Amygdala (tissue), 56 donors: ENCODE data around the gene ADAM8.
A peak's percentile ranks its signal among the peaks of the same experiment; 100 is the strongest.

ENCODE experiments used
- DNase-seq, 56 donors: peaks; one replicate each; lab custom pipeline; 2025; lab: John Stamatoyannopoulos, UW

ADAM8 gene

DNA sequence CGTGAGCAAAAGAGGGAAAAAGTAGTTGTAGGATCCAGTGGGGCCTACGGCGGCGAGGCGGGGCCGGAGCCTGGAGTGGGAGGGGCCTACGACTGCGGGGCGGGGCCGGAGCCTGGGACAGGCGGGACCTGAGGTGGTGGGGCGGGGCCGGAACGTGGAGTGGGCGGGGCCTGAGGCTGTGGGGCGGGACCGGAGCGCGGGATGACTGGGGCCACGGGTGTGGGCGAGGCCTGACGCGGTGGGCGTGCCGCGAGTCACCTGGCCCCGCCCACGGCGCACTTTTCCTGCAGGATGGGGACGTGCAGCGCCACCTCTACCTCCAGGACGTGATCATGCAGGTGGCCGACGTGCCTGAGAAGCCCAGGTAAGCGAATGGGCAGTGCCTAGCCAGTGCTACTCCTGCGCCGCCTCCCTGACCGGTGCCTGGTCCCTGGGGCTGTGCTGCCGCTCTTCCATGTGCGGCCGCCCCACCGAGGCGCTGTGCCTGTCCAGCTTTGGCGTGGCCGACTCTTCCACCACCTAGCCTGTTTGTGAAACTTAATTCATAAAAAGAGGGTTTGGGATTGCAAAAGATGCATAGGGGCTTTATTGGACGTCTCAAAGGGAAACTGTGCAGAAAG lies 32.5 kb upstream of the ADAM8 start:
- peak in 55 of 56 donors; percentile 68 to 94 (median 88) for DNase-seq

DNA sequence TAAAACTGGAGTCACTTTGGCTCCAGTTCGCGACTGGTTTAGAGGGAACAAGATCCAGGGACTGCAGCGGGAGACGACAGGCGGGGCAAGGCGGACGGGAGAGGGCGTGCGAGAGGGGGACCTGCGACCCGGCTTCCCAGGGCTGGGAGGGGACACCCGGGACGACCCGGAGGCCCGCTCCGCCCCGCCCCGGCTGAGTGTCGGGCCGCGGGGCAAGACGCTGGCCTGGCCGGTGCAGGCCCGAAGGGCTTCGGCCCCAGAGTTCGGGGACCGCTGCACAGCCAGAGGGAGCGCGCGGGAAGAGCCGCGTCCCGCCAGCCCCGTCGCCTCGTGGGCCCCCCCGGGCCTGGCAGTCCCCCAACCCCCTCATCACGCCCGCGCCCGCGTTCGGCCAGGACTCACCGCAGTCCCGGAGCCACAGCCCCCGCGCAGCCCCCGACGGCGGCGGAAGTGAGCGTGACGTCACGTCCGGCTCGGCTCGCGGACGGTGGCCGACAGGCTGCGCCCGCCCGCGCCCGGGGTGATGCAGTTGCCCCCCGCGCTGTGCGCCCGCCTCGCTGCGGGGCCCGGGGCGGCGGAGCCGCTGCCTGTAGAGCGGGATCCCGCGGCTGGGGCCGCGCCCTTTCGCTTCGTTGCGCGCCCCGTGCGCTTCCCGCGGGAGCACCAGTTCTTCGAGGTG lies 31.9 kb upstream of the ADAM8 start, which contains the start of the genes TUBGCP2 and ZNF511:
TSS of gene TUBGCP2 (minus strand) at position 452 of the 679 bp plus-strand sequence. CDS start 5,931 bp downstream, outside the sequence.
TSS of gene ZNF511 (plus strand) at position 494 of the 679 bp plus-strand sequence. CDS start at position 524, 30 bp downstream.
- peak in 52 of 56 donors; percentile 38 to 94 (median 86) for DNase-seq

DNA sequence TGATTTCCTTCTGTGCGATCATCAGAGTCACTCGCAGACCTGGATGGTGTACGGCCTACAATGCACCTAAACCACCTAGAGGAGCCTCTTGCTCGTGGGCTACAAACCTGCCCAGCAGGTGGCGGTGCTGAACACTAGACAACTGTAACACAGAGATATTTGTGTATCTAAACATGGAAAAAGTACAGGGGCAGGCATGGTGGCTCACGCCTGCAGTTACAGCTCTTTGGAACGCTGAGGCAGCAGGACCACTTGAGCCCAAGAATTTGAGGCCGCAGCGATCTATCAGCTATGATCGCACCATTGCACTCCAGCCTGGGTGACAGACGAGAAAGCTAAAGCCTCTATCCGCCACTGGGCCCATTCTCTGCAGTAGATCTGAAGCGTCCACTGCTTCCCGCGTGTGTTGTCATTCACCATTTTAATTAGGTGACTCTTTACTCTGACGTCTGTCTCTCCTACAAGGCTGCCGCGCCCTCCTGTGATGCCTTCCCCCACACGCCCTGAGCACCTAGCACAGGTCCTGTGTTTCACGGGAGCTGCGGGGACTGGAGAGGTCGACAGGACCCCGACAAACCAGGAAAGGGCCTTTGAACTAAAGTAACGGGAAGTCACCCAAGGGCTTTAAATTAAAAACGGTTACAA lies 31.2 kb upstream of the ADAM8 start:
- peak in 10 of 56 donors; percentile 6 to 56 (median 42) for DNase-seq

DNA sequence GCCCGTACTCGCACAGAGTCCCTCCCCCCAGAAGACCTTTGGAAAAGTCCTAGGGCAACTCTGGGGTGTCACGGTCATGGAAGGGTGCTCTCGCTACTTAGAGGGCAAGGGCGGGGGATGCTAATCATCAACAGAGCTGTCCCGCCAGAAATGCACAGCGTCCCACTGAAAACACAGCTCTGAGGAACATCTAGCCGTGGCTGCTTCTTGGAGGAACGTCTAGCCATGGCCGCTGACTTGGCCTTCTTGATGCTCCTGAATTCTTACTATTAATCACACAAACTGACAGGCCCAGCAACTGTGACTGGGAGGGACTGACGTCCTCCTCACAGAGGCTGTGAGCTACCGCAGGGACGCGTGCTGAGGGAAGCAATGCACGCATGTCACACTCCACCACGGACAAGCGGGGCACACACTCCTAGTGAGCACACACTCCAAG lies 30.3 kb upstream of the ADAM8 start:
- DNase-seq, result no peak

DNA sequence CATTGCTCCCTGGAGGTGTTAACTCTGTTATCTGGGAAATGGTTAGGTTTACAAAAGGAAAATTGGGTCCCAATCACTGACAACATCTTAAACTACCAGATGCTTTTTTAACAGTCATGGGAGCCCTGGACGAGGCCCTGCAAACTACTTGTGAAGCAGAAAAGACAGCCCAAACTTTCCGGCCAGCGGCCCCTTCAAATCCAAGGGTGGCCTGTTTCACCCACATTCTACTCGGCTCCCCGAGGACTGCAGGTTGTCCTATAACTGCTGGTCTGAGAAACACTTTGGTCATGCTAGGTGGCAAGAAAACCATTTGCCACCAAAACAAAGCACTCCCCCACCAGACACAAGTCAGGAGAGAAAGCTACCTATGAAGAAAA lies 29.4 kb upstream of the ADAM8 start:
- DNase-seq, result no peak

DNA sequence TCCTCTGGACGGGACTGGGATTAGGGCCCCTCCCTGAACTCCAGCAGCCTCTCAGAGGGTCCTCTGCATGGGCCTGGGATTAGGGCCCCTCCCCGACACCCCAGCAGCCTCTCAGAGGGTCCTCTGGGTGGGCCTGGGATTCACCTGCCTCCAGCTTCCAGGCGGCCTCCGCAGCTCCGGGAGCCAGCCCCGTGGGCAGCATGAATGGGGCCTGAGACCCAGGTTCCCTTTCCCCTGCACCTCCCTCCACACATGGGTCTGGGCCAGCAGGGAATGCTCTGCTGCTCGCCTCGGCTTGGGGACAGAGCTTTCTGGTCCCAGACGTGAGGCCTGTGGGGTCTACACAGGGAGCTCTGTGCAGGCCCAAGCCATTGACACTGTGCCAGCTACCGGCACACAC lies 26.5 kb upstream of the ADAM8 start:
- DNase-seq, result no peak

DNA sequence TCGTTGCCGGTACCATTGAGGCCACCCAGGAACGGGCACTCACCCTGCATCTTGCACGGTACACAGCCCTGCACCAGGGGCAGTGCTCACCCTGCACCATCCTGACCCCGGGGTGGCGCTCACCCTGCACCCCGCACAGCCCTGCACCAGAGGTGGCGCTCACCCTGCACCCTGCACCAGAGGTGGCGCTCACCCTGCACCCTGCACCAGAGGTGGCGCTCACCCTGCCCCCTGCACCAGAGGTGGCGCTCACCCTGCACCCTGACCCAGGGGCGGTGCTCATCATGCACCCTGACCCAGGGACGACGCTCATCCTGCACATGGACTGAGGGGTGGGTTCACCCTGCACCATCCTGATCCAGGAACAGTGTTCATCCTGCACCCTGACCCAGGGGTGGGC lies 25.6 kb upstream of the ADAM8 start:
- no peak for DNase-seq

DNA sequence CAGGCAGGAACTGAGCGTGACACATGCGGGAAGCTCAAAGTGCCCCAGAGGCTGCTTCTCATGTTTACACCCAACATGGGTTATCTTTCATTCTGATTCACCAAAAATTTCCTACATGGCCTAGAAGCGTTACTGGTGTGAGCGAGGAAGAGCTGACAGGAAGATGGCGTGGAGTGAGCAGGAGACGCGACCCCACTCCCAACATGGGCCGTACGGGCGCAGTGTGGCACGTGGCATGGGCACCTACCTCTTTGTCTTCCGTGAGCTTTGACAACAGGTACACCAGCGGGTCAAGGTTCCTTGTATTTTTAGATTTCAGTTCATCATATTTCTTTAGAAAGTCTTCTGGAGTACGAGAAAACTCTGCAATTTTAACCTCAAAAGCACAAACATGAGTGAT lies 23.1 kb upstream of the ADAM8 start:
- no peak for DNase-seq

DNA sequence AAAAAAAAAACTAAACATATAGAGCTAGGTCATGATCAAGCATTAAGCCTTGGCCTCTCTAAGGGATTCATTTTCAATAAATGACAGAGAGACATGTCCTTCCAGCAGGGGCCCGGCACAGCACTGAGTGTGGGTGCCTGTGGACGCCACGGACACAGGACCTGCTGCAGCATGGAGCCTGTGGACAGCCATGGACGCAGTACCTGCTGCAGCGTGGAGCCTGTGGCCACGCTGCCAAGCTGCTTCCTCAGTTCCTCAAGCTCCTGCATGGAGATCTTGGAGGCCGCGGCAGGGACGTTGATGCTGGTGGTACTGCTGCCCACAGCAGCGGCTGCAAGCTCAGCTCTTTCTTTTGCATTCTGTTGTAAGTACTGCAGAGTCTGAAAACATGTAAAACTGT lies 22.6 kb upstream of the ADAM8 start:
- no peak for DNase-seq

DNA sequence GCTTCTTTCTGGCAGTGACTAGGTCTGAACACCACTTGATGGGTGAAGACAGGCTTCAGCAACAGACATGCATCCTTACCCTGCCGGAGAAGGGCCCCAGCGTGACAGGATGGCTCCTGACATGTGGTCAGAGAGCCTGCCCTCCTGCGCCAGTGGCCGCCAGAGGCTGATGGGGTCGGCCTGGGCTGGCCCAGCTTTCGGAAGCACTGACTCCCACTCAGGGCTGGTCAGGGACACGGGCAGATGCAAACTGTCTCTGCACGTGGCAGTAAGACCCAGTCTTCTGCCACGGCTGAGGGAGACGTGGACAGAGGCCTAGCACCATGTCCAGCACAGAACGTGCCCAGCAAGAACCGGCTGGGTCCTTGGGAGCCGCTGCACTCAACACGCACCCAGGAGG lies 21.8 kb upstream of the ADAM8 start:
- no peak for DNase-seq

DNA sequence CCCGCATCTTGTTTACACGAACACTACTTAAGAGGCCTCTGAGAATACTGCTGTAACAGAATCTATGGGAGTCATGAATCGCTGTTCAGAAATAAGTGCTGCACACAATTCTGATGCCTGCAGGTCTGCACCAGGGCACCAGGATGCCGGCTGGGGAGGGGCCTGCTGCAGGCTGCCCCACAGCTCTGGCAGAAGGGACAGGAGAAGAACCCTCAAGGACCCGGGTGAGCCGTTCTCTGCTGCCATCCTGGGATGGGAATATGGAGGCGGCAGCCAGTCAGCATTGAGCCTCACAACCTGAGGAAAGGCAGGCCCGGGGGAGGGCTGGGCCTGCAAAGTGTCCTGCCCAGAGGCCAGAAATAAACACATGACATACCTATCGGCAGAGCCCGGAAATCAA lies 20.8 kb upstream of the ADAM8 start:
- no peak for DNase-seq

DNA sequence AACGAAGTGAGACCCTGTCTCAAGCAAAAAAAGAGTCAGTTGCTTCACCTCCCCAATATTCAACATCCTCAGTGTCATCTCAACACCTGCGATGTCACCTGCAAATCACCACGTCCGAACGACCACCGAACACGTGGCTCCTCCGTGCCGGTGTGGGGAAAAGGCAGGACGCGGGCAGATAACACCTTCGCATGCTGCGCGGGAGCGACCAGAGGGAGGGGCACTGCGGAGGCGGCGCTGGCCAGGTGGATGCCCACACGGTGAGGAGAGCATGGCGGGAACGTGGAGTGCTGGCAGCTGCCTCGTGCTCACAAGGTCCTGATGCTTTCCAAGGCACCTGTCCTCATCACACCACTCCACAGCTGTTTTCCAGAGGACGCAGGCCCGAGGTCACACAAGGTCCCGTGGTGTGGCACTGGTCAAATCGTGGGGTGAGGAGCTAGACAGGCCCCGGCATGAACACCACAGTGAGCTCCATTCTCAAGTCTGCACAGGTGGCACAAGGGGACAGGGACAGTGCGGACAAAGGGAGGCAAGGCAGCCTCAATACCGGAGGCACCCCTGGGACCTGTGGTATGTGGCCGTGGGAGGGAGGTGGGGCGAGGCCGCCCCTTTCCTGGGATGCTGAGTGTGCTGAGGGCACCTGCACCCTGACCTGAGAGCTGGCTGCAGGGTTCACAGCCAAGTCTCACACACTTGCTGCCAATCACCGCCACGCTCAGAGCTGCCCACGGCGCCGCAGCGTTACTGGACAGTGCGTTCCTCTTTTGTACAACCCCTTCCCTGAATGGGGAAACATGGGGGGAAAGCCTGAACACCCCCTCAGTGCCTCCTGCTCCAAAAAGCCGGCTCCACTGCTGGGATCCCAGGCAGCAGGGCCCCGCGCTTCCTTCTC lies 19.0 kb upstream of the ADAM8 start:
- no peak for DNase-seq

DNA sequence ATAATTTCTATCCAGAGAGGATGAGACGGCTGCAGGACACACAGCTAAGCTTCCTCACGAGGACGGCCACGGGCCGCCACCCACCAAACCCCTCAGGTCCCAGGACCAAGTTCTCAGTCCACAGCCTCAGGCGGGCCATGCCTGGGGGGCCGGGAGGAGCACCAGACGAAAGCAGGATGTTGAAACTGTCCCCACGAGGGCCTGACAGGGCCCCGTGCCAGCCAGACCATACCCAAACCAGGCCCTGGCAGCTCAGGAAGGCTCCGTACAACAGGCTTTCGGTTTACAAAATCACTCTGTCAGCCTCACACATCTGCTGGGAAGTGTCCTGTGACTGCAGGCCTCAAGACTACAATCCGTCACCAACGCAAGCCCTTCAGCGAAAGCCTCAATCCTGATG lies 17.5 kb upstream of the ADAM8 start:
- peak in 2 of 56 donors; percentile 20 to 26 for DNase-seq

DNA sequence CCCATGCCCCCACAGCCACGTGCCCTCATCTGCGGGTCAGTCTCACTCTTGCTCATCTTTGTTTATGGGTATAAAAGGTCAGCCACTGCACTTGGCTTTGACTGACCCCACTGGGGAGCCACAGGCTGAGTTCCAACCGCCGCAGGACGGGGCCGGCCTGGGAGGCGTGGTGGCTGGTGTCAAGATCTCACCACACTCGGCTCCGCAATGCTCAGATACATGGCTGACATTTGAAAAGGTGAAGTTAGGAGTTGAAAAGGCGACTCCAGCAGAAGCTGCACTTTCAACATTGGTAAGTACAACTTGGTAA lies 17.1 kb upstream of the ADAM8 start:
- no peak for DNase-seq

DNA sequence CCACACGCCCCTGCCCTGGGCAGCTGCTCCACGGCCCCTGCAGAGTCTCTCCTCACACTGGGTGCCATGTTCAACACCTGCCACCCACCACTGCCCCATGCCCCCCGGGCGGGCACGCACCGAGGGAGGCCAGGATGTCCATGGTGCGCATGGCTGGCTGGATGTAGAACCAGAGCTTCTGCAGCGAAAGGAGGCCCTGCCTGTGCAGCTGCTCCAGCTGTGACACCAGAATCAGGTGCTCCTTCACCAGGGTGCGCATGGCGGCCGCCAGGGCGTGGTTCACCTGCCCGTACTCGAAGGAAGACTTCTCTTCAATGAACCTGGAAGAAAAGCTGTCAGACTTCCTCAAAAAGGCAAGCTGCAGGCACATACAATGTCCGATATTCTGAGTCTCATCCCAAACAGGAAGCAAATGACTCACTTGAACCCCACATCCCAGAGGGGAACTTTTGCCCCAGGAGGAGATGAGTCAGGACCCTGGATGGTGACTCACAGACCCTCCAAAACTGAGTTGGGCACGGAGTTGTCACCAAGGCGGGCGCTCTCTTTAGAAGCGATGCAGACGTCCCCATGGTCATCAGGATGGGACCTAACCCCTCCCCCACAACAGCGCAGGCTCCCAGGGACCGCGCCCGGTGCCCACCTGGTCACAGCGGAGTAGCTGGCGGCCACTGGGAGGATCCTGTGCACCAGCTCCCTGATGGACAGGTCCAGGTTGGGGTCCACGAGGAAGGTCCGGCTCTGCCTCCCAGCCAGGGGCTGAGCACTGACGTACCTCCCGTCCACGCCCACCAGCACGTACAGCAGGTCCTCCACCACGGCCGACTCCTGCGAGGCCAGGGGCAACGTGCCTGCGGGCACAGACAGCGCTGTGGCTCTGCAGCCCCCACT lies 16.5 kb upstream of the ADAM8 start:
- no peak for DNase-seq

DNA sequence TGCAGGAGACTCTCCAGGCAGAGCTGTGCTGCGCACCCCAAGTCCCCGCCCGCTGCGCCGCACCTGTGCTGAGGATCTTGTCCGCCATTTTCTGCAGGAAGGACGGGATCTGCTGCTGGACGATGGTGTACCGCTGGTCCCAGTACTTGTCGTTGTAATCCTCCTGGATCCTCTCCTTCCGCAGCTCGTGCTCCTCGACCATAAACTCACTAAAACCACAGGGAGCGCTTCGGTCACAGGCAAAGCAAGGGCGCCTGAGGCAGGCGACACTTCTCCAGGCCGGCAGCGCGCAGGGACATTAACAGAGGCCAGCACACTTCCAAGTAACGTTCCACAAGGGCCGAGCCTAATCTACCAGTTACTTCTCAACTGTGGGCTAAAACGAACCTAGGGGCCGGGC lies 13.1 kb upstream of the ADAM8 start:
- no peak for DNase-seq

DNA sequence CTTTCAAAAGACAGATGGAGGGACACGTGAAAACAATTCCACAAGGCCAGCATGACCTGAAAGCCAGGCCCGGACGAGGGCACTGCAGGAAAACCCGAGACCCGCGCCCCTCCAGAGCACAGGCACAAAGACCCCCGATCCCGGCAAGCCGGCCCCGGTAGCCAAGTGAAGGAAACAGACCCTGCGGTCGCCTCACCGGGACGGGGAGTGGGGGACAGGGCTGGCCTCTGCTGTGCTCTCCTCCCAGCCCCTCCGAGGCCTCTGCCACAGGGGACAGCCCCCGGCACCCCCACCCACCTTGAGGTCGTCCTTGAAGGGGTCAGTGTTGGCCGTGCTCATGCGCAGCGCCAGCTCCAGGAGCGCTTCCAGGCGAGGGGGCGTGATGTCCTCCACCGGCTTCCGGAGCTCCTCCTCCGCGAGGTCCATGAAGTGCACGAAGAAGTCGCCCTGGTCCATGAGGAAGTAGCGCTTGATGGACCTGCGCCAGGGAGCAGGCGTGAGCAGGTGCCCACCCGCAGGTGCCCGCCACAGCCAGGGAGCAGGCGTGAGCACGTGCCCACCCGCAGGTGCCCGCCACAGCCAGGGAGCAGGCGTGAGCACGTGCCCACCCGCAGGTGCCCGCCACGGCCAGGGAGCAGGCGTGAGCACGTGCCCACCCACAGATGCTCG lies 11.3 kb upstream of the ADAM8 start:
- no peak for DNase-seq

DNA sequence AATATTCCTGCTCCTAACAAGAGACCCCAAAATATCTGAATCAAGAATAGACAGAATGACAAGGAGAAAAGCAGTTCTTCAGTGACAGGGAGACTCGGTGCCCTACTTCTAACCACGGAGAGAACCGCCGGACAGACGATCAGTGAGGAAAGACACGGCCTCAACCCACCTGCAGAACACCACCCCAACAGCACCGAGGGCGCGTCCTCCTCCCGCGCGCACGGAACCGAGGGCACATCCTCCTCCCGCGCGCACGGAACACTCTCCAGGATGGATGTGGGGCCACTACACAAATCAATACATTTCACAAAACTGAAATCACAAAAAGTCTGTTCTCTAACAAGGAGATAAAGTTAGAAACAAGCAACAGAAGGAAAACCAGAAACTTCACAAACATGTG lies 9.7 kb upstream of the ADAM8 start:
- DNase-seq, result no peak

DNA sequence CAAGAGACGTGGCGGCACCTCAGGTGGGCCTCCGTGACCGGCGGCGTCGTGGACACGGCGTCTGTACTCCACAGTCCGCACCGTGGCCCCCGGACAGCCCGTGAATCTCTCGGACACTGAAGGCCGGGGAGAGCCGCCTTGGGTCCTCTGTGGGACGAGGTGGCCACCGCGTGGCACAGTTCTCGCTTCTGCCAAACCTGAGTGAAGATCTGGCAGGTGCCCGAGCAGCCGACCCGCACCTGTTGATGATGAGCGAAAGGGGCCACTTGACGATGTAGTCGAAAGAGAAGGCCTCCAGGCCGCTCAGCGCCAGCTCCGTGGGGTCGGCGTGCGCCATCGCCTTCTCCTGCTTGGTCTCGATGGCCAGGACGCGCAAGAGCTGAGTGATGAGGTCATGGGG lies 8.5 kb upstream of the ADAM8 start:
- no peak for DNase-seq
